ENCODE measurements around the gene TEAD1.

GRCh38 chr11:12897390-12897789 is 223.2 kb downstream of the TEAD1 start:
- no peak for TF ChIP-seq CTCF (IDR thresholded peaks at IDR 0.05)
- TF ChIP-seq ZFX (IDR thresholded peaks at IDR 0.05; ENCODE audit: borderline replicate concordance) = no peak

All from 22Rv1 (cell line).